DOHH2 (cell line): Measurements from ENCODE around the gene DNAH3.

Experiments used
- CTCF ChIP-seq: fragments of 200-600 bp; sonication (generic); IDR thresholded peaks from one replicate; pipeline ENCODE4 v1.5.1; 2014; ENCODE audit warnings: antibody characterized with exemption, mild to moderate bottlenecking, low read depth, low read length; ENCODE audit not compliant: poor library complexity, severe bottlenecking
- EZH2phosphoT487 ChIP-seq: fragments of 200-600 bp; sonication (generic); IDR thresholded peaks from 2 replicates; pipeline ENCODE4 v1.6.1; 2017; ENCODE audit warnings: borderline replicate concordance, mild to moderate bottlenecking, antibody characterized with exemption, low read length, moderate library complexity, mixed read lengths

DNA sequence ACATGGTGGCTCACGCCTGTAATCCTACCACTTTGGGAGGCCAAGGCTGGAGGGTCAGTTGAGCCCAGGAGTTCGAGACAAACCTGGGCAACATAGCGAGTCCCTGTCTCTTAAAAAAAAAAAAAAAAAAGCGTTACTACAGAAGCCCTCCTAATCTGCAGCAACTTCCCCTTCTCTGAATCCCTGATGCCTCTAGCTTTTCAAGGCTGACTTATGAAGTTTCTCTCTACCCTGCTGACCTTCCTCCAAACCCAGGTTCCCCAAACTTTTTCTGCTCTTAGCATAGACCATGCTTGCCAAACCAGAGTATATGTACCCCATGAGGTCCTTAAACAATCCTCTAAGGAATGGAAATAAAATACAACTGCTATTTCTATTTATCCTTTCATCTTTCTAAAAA is 233.7 kb downstream of the DNAH3 start:
- TF ChIP-seq CTCF, result no peak
- TF ChIP-seq EZH2phosphoT487, result no peak
